Upper lobe of left lung (tissue), 4 donors: ENCODE measurements around the gene PARD6B.

Source experiments
- EP300 ChIP-seq, 4 donors: sonication (generic); formaldehyde crosslinking; IDR thresholded peaks; one replicate each; pipeline ENCODE4 v1.5.1; 2017; ENCODE audit warnings: antibody characterized with exemption in 4 of 4, control low read depth in 2 of 4
- POLR2A ChIP-seq, 4 donors: fragments of 450-650 bp; IDR thresholded peaks; one replicate each; pipeline ENCODE4 v1.5.1; 2016 to 2017; ENCODE audit warnings: antibody characterized with exemption in 4 of 4, mild to moderate bottlenecking in 2 of 4
- POLR2AphosphoS5 ChIP-seq, 2 donors: sonication (generic); formaldehyde crosslinking; IDR thresholded peaks; one replicate each; pipeline ENCODE4 v1.5.1; 2017; ENCODE audit warnings: antibody characterized with exemption in 2 of 2
- TF ChIP-seq, protein P1 (sequence below), 6 experiments: fragments of 450-650 bp in 4 of 6; fragments of 200-600 bp in 2 of 6; sonication (generic) in 2 of 6; IDR thresholded peaks; one replicate each; pipeline ENCODE4 v1.5.1; 2016 to 2019; ENCODE audit warnings: antibody characterized with exemption in 6 of 6

DNA sequence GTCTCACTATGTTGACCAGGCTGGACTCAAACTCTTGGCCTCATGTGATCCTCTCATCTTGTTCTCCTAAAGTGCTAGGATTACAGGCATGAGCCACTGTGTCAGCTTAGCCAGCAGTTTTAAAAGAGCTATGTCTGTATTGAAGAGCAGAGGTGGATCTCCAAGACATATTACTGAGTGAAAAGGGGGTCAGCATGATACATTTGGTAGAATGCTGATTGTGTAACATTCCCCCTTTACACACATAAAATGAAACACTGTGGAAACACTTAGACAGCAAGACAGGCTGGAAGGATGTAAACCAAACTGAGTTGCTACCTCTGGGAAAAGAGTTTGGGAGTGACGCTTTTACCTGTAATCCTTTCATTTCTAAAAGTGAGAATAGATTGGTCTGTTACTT is 38.4 kb upstream of the PARD6B start:
- TF ChIP-seq, protein P1, sequence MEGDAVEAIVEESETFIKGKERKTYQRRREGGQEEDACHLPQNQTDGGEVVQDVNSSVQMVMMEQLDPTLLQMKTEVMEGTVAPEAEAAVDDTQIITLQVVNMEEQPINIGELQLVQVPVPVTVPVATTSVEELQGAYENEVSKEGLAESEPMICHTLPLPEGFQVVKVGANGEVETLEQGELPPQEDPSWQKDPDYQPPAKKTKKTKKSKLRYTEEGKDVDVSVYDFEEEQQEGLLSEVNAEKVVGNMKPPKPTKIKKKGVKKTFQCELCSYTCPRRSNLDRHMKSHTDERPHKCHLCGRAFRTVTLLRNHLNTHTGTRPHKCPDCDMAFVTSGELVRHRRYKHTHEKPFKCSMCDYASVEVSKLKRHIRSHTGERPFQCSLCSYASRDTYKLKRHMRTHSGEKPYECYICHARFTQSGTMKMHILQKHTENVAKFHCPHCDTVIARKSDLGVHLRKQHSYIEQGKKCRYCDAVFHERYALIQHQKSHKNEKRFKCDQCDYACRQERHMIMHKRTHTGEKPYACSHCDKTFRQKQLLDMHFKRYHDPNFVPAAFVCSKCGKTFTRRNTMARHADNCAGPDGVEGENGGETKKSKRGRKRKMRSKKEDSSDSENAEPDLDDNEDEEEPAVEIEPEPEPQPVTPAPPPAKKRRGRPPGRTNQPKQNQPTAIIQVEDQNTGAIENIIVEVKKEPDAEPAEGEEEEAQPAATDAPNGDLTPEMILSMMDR (IDR thresholded peaks at IDR 0.05): no peak
- TF ChIP-seq POLR2A (IDR thresholded peaks at IDR 0.05): no peak
- no peak for TF ChIP-seq EP300 (IDR thresholded peaks at IDR 0.05)
- TF ChIP-seq POLR2AphosphoS5 (IDR thresholded peaks at IDR 0.05): no peak
